Stimulated activated CD8-positive, alpha-beta memory T cell treated with anti-CD3 and anti-CD28 coated beads, Interleukin-4, amount 100 ng/mL, for 4 hours (primary cell): ENCODE results near the gene CNTN2.

Source experiments
- DNase-seq, 2 donors: peaks; one replicate each; pipeline ENCODE4 v3.0.0-alpha.2; 2020; ENCODE audit warnings: low read depth in 2 of 2, low spot score in 1 of 2

The CNTN2 gene, protein sequence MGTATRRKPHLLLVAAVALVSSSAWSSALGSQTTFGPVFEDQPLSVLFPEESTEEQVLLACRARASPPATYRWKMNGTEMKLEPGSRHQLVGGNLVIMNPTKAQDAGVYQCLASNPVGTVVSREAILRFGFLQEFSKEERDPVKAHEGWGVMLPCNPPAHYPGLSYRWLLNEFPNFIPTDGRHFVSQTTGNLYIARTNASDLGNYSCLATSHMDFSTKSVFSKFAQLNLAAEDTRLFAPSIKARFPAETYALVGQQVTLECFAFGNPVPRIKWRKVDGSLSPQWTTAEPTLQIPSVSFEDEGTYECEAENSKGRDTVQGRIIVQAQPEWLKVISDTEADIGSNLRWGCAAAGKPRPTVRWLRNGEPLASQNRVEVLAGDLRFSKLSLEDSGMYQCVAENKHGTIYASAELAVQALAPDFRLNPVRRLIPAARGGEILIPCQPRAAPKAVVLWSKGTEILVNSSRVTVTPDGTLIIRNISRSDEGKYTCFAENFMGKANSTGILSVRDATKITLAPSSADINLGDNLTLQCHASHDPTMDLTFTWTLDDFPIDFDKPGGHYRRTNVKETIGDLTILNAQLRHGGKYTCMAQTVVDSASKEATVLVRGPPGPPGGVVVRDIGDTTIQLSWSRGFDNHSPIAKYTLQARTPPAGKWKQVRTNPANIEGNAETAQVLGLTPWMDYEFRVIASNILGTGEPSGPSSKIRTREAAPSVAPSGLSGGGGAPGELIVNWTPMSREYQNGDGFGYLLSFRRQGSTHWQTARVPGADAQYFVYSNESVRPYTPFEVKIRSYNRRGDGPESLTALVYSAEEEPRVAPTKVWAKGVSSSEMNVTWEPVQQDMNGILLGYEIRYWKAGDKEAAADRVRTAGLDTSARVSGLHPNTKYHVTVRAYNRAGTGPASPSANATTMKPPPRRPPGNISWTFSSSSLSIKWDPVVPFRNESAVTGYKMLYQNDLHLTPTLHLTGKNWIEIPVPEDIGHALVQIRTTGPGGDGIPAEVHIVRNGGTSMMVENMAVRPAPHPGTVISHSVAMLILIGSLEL

DNA sequence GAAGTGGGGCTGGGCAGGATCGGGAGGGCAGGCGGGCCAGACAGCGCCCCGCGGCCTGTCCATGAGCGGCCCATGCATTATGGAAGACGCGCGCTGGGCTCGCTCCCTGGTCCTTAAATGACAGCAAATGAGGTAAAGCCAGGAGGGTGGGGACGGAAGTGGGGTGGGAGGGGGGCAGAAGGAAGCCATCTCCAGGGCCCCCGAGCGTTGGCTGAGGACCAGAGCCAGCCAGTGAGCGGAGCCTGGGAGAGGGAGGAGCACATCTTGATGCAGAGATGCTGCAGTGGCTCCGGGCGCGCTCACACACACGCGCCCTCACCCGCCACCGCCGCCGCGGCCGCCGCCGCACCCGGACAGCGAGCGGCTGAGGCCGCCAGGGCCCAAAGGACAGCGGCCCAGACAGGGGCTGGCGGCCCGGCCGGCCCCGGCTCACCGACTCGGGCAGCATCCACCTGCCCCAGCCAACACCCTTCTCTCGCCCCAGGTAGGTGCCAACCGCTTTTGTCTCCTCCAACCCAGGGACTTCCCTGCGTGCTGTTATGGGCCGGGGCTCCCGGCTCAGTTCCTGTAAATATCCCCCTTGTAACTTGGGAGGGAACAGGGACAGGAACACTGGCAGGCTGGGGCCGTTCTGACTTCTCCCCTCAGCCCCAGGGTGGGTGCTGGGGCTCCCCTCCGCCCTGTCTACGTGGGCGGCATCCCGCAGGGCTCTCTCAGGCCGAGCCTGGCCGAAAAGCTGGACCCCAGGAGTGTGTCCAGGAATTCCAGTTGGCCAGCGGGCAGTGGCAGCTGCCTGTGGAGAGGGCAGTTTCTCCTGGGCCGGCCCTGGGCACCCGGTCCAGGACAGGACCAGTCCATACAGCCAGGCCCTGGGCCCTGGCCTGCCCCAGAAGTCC is at the start of gene CNTN2:
Gene CNTN2 (plus strand): TSS at position 302 of the 896 bp plus-strand sequence. CDS start 9,974 bp downstream, outside the sequence.
- DNase-seq: no peak

- DNase-seq: no peak
These were observed 48.7 kb upstream of the CNTN2 start for GRCh38 chr1:204994086-204994862.

GRCh38 chr1:204996981-204997380 is 46.0 kb upstream of the CNTN2 start:
- DNase-seq: no peak

DNA sequence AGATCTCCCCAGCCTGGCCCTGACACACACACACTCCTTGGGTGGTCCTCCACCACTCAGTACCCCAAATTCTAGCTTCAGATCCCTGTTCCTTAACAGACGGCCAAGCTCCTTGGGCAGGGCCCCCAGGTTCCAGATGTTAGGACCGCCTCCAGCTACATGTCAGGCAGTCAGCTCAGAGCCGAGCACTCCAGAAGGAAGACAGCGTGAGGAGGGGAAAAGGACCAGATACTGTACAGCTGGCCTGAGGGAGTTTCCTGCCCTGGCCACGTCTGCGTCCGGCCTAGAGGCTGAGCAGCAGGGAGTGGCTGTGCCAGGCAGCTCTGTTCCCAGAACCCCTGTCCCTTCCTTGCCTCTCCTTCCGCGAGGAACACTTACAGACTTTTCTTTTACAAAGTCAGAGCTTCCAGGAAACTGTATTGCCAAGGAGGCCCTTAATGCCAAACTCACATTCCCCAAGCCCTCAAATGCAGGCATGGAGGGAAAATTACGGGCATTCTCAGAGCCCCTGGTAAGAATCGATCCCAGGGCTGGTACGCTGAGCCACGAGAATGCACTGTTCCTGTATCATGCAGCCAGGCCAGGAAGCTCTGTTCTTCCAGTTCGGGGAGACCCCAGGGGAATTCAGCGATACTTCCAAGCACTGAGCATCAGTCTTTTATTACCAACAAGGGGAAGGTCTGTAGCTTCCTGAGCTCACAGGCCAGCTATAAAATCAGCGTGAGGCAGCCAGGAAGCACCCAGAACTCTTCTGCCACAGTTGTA is 45.2 kb upstream of the CNTN2 start:
- DNase-seq: no peak

DNA sequence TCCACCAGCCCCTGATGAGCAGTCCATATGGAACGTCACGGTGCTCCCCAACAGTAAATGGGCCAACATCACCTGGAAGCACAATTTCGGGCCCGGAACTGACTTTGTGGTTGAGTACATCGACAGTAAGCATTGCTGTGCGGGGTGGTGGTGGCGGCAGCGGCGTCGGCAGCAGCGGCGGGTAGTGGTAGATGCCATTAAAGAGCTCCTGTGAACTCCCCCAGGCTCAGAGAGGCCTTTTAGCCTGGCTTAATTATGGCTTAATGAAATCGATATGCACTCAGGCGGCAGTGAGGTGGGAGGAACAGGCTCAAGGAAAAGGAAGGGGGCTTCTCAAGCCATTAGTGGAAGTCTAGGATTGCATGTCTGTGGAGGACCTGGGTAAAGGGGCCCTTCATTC is 41.9 kb upstream of the CNTN2 start:
- no peak for DNase-seq

DNA sequence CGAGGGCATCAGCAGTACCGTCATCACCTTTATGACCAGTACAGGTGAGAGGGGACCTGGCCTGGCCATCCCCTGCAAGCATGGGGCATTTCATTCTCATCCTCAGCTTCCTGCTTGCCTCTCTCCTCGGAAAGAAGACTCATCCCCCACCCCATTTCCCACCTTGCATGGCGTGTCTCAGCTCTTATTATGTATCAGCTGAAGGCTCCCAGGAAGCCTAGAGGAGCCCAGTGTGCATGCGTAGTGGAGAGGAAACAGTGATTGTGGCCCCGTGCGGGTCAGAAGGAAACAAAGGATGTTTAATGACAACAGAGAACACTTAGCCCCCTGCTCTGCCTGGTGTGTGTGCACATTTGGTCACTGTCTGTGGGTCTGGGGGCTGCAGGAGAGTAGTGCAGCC is 40.3 kb upstream of the CNTN2 start:
- DNase-seq: no peak

DNA sequence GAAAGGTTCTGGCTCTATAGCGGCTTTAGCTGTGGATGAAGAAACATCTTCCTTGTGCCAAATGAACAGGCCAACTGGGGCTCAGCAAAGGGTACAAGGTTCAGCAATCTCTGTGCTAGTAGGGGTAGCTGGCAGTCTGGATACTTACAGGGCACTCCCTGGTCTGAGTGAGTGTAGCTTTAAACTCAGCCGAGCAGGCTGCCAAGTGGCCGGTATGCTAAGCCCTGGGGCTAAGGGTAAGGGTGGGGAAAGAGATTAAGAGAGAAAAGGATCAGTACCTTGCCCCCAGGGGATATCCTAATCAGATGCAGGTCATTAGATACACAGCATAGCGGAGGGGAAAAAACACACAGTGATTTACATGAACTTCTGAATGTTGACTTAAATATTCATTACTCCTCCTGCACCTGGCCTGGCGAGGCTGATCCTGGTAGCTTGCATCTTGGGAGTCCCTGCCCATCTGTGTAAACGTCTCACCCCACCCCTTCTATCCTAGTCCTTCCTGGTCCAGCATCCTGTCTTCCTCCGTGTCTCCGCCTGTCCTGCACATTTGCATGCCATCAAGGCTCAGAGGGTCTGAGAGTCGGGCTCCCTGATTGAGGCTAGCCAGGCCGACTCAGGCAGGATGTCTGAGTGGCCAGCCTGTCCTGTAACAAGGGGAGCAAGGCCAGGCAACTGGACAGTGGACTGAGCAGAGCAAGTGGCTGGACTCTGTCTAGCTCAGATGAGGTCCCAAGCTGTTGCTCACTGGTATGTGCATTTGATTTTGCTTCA is 39.5 kb upstream of the CNTN2 start:
- DNase-seq: no peak

DNA sequence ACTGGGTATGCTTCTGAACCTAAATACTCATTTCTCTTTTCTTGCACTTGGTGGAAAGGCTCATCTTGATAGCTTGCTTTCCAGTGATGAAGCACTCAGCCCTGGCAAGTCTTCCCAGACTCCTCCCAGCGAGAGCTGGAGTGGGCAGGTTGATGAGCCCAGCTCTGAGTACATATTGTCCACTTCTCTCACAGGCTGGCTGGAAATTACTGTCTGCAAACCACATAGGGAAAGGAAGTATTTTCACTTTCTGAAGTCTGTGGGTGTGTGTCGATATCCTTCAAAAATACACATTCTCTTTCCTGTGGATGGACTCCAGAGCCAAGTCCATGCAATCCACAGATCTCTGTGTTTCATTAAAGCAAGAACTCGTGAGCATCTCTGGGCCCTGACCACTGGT is 38.7 kb upstream of the CNTN2 start:
- DNase-seq: no peak

DNA sequence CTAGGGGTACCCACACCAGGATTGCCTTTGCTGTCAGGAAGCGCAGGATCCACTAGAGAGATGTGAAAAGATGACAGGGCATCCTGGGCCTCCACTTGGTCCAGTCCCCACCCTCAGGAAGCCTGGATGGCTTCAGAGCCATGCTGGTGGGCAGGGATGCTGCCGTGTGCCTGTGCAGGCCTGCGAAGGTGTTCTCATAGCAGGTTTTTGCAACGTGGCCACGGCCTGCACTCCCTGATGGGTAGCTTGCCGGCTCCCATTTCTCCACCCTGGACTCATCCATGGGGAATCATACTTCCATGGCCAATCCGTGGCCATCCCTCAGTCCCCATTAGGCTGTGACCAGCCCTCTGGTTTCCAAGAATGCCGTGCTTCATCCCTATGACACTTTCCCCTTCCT is 34.1 kb upstream of the CNTN2 start:
- DNase-seq: no peak

DNA sequence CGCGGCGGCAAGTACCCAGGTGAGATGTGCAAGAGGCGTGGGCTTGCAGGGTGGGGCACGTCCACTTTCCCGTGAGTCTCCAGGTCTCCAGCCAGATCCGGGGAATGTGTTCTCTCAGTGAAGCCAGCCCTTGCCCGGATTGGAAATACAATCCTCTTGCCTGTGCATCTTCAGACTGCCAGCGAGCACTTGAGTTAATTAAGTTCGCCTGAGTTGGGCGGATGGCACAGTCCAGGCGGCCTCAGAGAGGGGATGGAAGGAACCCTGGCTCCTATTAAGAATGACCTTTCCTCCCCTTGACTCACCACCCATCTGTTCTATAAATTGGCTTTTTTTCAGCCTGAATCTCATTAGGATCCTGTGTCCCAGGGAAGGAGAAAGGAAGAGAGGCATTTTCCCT is 33.3 kb upstream of the CNTN2 start:
- no peak for DNase-seq

DNA sequence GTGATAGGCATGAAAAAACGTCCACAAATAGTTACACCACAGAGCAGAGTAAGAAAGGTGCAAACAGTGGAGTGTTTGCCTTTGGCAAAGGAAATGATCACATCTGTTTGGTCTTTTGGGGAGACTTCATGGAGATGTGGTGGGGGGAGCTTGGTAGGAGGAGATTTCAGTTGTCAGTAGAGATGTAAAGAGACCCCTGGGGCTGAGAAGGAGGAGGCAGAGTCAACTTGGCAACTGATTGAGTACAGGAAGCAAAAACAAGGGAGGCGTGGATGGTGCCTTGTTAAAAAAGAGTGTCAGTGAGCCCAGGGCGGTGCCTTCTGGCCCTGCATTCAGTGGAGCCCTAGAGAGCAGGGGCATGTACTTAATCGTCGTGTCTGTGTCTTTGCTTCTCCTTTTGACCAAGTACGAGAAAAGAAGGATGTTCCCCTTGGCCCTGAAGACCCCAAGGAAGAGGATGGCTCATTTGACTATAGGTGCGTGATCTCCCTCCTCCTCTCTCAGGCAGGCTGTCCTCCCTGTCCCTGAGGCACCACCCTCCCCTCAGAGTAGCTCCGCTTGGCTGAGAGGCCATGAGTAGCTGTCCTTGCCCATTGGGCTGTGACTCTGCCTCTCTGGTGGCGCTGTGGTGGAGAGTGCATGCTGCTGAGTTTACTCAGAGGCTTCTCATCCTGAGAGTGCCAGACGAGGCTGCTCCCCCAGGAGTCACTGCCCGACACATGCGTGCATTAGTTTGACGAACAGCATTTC is 30.4 kb upstream of the CNTN2 start:
- DNase-seq: no peak

- DNase-seq: no peak
These were observed 29.2 kb upstream of the CNTN2 start for GRCh38 chr1:205013683-205014367.

DNA sequence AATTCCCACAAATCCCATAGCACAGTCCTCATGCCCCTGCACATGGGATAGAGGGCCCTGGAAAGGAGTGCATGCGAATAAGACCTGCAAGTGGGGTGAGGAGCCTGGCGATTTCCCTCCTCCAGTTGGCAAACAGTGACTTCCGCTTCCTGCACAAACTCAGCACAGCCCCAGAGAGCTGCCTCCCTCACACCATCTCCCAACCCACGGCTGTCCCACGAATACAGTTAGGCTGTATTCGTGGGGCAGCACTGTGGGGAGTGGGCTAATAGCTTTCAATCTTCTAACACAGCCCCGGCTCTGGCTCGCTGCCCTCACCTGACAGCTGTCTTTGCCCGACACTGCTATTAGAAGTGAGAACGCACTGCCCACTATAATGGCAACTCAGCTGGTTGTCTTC is 28.2 kb upstream of the CNTN2 start:
- no peak for DNase-seq

GRCh38 chr1:205015241-205015640 is 27.8 kb upstream of the CNTN2 start:
- DNase-seq: no peak

GRCh38 chr1:205016075-205016474 is 26.9 kb upstream of the CNTN2 start:
- DNase-seq: no peak

DNA sequence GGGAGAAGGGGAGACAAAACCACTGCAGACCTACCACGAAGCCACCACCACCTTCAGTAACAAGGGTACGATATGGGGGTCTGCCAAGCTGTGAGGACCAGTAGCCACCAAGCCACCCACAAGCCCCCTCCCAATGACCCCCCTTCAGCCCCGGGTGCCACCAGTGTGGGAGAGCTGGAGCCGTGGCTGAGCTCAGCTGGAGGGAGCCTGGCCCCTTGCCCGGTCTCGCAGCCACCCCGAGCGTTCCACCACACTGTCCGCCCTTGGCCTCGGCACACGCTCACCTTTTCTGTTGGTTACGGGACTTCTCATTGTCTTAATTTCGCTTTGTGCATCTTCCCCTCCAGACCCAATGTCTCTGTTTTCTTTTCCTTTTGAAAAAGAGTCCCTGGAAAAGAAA is 26.4 kb upstream of the CNTN2 start:
- DNase-seq: no peak

DNA sequence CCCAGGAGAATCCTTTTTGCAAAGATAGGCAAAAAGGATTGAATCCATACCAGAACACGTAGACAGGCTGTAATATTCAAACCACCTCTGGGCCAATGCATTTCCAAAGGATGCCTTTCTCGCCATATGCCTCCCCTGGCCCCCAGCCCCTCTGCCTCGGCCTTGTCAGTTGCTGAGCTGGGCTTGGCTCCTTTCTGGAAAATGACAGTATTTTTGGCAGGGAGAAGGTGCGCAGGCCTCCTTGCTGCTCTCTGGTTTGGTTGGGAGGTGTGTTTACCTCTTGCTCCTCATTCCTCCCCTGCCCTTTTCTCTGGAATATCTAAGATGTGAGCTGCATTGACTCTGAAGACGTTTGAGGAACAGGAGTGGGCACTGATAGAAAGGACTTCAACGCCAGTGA is 26.0 kb upstream of the CNTN2 start:
- DNase-seq: no peak
